Middle frontal gyrus (tissue), 1 donor: Measurements from ENCODE around the gene PRAMEF18.
"Not testable (repeated sequence)": the region's sequence is repeated elsewhere in the genome, so short reads cannot be mapped to it uniquely, and the experiment has no call there.

ENCODE experiments used
- DNase-seq: peaks from one replicate; pipeline ENCODE4 v3.0.0-alpha.2; 2015; ENCODE audit warnings: low spot score; ENCODE audit errors: extremely low spot score

Gene PRAMEF18, protein sequence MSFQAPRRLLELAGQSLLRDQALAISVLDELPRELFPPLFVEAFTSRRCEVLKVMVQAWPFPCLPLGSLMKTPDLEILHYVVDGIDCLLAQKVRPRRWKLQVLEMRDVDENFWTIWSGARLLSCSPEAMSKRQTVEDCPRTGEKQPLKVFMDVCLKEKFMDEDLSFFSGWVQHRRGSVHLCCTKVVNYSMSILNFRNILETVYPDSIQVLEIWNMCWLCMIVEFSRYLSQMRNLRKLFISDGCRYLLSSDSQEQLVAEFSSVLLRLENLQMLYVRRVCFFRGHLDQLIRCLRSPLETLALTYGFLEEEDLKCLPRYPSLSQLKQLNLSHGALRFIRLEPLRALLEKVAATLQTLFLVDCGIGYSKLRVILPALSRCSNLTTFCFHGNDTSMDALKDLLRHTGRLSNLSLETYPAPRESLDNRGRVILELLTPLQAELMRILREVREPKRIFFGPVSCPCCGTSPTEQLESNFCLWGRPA

DNA sequence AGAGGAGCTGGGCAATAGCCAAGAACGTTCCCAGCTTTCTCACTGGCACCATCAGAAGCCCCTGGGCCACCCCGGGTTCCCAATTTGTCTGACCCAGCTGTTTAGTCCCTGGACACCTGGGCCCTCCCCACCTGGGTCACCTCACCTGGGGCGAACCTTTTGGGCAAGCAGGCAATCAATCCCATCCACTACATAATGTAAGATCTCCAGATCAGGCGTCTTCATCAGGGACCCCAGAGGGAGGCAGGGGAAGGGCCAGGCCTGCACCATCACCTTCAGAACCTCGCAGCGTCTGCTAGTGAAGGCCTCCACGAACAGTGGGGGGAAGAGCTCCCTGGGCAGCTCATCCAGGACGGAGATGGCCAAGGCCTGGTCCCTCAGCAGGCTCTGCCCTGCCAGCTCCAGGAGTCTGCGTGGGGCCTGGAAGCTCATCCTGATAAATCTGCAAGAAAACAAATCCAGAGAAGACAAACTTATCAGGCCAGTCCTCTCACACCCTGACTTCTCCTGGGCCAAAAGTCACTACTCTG, at the start of gene PRAMEF18:
Gene PRAMEF18, minus strand, starts transcription at position 480 of the 530 bp plus-strand sequence. Its CDS starts 48 bp downstream, at position 432.
- DNase-seq = not testable (repeated sequence)

DNA sequence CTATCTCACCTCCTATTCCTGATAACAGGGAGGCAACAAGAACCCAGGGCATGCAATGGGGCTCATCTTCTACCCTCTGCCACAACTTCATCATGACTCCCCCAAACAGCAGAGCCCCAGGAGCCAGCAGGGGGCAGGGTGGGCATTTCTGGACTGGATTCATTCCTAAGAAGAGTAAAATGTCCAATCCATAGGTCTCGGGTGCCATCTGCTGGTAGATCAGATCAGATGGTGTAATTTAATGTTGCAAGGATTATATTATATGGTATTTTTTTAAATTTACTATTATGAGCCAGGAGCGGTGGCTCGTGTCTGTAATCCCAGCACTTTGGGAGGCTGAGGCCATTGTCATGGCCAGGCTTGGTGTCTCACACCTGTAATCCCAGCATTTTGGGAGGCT, 39.2 kb upstream of the PRAMEF18 start:
- not testable (repeated sequence) for DNase-seq

DNA sequence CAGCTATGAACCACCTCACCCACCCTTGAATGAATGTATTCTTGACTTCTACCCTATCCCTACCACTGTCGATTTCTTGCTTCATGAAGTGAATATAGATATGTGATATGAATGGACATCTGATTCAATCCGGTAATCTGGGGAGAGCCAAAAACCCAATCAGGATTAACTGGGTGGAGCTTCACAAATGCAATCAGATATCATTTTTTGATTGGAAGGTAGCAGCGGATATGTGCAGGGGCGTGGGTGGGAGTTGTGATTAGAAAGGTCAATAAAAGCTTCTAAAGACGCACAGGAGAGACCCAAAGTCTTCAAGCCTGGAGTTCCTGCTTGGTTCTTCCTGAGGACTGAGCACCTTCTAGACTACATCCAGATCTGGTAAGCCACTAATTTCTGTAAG, 27.9 kb upstream of the PRAMEF18 start, which contains the start of gene PRAMEF5:
Gene PRAMEF5, plus strand, starts transcription at position 301 of the 400 bp plus-strand sequence. CDS start 5,071 bp downstream, outside the sequence.
- DNase-seq = not testable (repeated sequence)

DNA sequence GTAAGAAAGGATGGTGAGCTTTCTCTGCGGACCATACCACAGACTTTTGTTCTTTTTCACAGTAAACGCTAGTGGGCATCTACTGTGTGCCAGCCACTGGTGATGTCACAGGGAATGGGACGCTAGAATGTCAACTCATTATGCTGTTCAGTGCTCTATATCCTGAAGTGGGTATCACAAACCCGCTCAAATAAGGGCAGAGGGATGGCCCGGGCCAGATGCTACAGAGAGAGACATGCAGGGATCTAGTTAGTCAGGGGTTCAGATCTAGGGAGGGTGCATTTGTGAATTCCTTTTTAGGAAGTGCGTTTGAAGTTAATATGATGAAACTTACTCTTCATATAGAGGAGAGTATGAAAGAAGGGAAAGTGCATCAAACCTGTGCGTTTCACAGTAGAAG, 21.2 kb upstream of the PRAMEF18 start:
- not testable (repeated sequence) for DNase-seq

DNA sequence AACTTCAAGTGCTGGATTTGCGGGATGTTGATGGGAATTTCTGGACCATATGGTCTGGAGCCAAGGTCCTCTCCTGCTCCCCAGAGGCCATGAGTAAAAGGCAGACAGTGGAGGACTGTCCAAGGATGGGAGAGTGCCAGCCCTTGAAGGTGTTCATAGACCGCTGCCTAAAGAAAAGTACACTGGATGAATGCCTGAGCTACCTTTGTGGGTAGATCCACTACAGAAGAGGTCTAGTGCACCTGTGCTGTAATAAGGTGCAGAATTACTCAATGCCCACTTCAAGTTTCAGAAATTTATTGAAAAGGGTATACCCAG, 20.6 kb upstream of the PRAMEF18 start:
- not testable (repeated sequence) for DNase-seq

DNA sequence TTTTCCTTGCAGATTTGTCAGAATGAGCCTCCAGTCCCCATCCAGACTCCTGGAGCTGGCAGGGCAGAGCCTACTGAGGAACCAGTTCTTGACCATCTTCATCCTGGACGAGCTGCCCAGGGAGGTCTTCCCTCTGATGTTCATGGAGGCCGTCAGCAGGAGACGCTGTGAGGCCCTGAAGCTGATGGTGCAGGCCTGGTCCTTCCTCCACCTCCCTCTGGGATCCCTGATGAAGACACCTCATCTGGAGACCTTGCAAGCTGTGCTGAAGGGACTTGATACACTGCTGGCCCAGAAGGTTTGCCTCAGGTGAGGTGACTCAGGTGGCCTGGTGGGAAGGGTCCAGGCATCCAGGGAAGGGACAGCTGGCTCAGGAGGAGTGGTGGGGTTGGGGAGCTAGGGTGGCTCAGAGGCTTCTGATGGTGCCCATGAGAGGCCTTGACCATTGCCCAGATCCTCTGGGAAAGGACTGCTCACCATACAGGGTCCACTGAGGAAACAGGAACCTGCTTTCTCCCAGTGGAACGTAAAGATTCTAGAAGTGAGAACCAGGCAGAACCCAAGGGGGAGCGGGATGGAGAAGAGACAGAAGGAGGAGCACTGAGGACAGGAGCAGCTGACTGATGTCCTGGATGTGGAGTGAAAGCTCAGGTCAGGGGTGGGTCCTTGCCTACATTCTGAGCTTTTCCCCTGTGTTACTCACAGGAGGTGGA, 20.0 kb upstream of the PRAMEF18 start:
- DNase-seq = not testable (repeated sequence)

DNA sequence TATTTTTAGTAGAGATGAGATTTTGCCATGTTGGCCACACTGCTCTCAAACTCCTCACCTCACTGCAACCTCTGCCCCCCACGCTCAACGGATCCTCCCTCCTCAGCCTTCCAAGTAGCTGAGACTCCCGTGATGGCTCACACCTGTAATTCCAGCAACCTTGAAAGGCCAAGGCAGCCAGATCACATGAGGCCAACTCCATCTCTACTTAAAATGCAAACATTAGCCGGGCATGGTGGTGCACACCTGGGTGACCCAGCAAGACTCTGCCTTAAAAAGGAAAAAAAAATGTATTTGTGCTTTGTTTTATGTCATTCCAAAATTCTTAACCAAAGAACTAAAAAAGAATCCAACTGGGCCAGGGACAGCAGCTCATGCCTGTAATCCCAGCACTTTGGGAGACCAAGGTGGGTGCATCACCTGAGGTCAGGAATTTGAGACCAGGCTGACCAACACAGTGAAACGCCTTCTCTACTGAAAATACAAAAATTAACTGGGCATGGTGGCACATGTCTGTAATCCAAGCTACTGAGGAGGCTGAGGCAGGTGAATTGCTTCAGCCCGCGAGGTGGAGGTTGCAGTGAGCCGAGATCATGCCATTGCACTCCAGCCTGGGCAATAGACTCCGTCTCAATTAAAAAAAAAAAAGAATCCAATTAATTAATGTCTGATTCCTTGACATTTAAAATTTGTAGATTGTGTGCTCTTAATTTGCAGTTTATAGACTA, 17.7 kb upstream of the PRAMEF18 start:
- not testable (repeated sequence) for DNase-seq

DNA sequence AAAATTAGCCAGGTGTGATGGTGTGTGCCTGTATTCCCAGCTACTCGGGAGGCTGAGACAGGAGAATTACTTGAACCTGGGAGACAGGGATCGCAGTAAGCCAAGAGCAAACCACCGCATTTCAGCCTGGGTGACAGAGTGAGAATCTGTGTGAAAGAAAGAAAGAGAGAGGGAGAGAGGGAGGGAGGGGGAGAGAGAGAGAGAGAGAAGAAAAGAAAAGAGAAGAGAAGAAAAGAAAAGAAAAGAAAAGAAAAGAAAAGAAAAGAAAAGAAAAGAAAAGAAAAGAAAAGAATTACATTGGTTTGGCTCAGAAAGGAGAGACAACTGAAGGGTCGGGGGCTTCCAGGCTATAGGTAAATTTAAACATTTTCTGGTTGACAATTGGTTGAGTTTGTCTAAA, 13.7 kb upstream of the PRAMEF18 start:
- not testable (repeated sequence) for DNase-seq

DNA sequence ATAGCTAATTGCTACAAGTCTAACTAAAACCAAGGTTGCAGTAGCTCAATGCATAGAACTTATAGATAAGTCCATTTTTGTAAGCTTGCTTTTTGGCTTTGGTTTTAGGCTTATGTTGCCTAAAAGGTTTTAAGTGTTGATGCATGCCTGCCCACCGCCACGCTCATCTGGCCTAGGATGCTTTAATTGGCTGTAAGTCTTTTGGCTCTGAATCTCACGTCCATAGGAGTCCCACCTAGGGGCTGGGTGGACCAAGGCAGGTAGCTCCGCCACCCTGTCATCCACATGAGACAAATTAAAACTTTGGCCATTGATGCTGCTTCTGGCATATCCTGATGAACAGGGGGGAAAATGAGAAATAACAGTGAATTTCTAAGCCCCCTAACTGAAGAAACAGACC, 11.6 kb upstream of the PRAMEF18 start:
- DNase-seq = not testable (repeated sequence)

DNA sequence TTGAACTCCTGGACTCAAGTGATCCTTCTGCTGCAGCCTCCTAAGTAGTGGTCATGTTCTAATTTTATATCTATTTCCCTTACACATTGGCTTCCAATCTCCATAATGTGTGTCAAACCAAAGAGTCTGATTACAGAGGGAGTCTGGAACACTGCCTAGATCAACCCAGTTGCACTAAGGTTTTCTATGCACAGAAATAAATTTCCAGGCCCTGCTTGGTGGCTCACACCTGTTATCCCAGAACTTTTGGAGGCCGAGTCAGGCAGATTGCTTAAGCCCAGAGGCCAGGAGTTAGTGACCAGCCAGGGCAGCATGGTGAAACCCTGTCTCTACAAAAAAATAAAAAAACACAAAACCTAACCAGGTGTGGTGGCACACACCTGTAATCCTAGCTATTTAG, 8.1 kb upstream of the PRAMEF18 start:
- not testable (repeated sequence) for DNase-seq

DNA sequence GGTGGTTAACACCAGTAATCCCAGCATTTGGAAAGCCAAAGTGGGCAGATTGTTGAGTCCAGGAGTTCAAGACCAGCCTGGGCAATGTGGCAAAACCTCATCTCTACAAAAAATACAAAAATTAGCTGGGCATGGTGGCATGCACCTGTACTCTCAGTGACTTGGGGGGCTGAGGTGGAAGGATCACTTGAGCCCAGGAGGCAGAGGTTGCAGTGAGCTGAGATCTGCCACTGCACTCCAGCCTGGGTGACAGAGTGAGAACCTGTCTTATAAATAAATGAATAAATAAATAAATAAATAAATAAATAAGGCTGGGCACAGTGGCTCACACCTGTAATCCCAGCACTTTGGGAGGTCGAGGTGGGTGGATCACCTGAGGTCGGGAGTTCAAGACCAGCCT, 6.1 kb upstream of the PRAMEF18 start:
- DNase-seq = not testable (repeated sequence)

DNA sequence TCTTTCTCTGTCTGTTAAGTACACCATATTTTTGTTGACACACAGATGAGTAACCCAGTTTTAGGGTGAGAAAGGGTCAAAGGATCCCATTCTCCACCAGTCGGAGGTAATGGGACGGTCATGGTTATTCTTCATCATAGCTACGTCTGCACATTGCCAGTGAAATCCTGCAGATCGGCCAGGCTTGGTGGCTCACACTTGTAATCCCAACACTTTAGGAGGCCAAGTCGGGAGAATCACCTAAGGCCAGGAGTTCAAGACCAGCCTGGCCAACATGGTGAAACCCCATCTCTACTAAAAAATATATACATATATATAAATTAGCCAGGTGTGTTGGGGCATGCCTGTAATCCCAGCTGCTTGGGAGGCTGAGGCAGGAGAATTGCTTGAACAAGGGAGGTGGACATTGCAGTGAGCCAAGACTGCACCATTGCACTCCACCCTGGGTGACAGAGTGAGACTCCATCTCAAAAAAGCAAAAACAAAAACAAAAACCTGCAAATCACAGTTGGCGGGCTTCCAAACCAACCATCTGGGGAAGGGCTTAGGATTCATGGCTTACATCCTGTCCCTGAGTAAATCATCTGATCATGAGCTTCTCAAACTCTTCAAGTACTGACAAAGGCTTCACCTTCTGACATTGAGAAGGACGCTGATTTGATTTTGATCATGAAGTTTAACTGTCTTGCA, 5.3 kb upstream of the PRAMEF18 start:
- DNase-seq = not testable (repeated sequence)

DNA sequence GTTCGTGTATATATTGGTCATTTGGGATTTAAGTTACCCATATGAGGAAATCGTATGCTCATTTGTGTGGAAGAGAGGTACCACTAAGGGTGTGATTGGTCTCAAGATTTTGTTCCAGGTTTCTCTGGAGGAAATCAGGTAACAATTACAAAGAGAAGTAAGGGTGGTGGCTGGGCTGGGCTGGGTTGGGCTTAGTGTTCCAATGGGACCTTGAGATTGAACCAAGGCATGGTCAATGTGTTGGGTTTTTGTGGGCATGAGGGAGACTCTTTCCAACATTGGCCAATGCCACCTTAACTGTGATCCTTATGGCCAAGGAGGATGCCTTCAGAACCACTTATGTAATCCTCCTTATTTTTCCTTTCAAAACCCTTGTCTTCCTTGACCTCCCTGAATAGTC, 4.6 kb upstream of the PRAMEF18 start:
- not testable (repeated sequence) for DNase-seq

DNA sequence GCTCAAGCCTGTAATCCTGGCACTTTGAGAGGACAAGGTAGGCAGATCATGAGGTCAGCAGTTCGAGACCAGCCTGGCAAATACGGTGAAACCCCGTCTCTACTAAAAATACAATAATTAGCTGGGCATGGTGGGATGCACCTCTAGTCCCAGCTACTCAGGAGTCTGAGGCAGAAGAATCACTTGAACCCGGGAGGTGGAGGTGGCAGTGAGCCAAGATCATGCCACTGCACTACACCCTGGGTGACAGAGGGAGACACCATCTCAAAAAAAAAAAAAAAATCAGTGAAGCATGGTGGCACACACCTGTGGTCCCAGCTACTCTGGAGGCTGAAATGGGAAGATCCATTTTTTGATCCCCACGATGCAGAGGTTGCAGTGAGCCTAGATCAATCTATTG, 4.1 kb upstream of the PRAMEF18 start:
- not testable (repeated sequence) for DNase-seq

DNA sequence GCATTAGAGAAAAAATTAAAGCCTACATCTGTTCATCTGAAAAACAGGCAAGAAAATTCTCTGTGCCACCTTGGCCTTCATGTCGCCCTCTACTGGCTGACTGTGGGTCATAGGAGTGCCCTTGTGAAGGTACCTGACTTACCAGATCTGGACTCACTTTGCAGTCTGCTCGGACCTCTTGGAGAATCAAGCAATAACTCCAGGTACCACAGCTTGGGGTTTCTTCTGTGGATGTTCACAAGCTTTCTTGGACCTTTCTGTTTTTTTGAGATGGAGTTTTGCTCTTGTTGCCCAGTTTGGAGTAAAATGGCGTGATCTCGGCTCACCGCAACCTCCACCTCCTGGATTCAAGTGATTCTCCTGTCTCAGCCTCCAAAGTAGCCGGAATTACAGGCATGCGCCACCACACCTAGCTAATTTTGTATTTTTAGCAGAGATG, 2.4 kb upstream of the PRAMEF18 start:
- DNase-seq = no peak

DNA sequence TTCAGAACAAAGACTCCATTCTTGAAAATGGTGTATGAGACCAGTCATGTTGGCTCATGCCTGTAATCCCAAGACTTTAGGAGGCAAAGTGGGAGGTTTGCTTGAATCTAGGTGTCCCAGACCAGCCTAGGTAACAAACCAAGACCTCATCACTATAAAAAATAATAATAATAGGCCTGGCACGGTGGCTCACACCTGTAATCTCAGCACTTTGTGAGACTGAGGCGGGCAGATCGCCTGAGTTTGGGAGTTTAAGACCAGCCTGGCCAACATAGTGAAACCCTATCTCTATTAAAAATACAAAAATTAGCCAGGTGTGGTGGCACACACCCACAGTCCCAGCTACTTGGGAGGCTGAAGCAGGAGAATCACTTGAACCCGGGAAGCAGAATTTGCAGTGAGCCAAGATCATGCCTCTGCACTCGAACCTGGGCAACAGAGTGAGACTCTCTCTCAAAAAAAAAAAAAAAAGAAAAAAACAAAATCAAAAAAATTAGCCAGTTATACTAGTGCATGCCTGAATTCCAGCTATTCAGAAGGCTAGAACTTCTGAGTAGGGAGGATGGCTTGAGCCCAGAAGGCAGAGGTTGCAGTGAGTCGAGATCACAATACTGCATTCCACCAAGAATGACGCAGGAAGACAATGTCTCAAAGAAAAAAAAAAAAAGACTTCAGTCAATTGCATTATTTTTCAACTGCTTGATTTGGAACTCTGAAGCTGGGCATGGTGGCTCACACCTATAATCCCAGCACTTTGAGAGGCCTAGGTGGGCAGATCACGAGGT, 1.5 kb upstream of the PRAMEF18 start:
- DNase-seq = not testable (repeated sequence)

DNA sequence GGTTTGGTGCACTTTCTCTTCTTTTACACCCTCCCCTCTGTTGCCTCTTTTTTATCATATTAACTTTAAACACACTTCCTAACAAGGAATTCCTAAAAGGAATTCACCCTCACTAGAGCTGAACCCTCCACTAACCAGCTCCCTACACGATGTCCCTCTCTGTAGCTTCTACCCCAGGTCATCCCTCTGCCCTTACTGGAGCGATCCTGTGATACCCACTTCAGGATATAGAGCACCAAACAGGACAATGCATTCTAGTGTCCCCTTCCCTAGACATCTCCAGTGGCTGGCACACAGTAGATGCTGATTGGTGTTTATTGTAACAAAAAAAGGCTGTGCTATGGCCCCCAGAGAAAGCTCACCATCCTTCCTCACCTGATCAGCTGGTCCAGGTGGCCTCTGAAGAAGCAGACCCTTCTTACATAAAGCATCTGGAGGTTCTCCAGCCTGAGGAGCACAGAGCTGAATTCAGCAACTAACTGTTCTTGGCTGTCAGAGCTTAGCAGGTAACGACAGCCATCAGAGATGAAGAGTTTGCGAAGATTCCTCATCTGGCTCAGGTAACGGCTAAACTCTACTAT, 1.4 kb downstream of the PRAMEF18 start:
- DNase-seq = no peak

DNA sequence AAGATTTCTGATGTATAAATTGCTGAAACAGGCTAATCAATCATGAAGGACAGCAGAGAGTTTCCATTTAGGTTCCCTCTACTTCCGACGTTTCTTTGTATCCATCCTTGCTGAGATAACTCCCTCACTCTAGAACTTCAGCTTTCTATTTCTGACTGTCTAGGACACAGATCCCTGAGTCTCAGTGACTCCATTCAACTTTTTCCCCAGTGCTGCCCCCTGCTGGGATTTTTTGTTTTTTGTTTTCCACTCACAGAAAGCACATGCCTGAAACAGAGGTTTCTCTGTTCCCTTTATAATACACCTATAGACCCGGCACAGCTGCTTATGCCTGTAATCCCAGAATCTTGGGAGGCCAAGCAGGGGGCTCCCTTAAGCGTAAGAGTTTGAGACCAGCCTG, 3.2 kb downstream of the PRAMEF18 start:
- DNase-seq = not testable (repeated sequence)

DNA sequence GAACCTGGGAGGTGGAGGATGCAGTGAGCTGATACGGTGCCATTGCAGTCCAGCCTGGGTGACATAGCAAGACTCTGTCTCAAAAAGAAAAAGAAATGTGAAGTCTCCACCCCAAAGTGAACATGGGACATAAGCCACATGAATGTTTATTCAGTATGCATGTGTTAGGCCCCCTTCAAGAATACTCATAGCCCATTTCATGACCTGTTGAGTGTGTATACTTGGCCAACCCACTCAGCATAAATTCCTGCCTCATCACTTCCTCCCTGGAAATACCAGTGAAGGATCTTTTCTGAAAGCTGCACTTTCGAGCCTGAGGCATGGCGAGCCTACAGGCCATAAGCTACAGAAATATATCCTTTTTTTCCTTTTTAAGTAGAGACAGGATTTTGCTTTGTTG, 6.8 kb downstream of the PRAMEF18 start:
- DNase-seq = not testable (repeated sequence)
